HCT116 (cell line): Measurements from ENCODE around the gene ARL2. TPM values are rescaled to one million over a fixed set of nuclear protein-coding genes. Genes with fewer than 3 reads are reported as not detected.
A peak's percentile ranks its signal among the peaks of the same experiment; 100 is the strongest.

Source experiments
- ATAC-seq: fragments of 200-7000 bp; cut with Tn5 transposase; 2 replicates; pipeline ENCODE4 v1.9.1; 2020; ENCODE audit warnings: mild to moderate bottlenecking, moderate library complexity
- BruUV-seq: library from RNA; stranded (reverse); fragments of 400-500 nt; replicated peaks from 2 replicates; lab custom pipeline; 2021; lab: Mats Ljungman, UMichigan
- CTCF ChIA-PET: fragments of 300-600 bp; sonication (Branson Sonifier 250); formaldehyde crosslinking; loops from one replicate; lab custom pipeline; 2021; ENCODE audit warnings: antibody characterized with exemption; lab: Charles Lee
- POLR2A ChIA-PET: fragments of 300-600, 350-600 bp; sonication (Branson Sonifier 250); formaldehyde crosslinking; loops from one replicate; lab custom pipeline; 2021; ENCODE audit warnings: antibody characterized with exemption; lab: Charles Lee
- RAD21 ChIA-PET, 2 experiments: fragments of 300-600 bp; sonication (Branson Sonifier 250); formaldehyde crosslinking; loops; one replicate each; lab custom pipeline; 2023; ENCODE audit warnings: low total read pairs in 2 of 2; ENCODE audit not compliant: uncharacterized antibody in 2 of 2, unreplicated experiment in 2 of 2, low non-redundant PET in 1 of 2; lab: Charles Lee
- DNase-seq: peaks from one replicate; pipeline ENCODE4 v3.0.0-alpha.2; 2010; ENCODE audit warnings: low read depth, low spot score
- H2AFZ ChIP-seq: fragments of 200-600 bp; shearing (Covaris generic), sonication (generic); 2 replicates; pipeline ENCODE4 v1.6.1; 2017; ENCODE audit warnings: low read depth, mixed run types, mixed read lengths, antibody characterized with exemption, low read length; ENCODE audit not compliant: poor library complexity, severe bottlenecking
- H3K27ac ChIP-seq: 2 replicates; pipeline ENCODE4 v1.5.1; 2012; ENCODE audit warnings: low read depth, low read length
- H3K27me3 ChIP-seq: fragments of 200-600 bp; sonication (generic); 2 replicates; pipeline ENCODE4 v1.6.1; 2016; ENCODE audit warnings: mixed run types, low read length, mixed read lengths; ENCODE audit not compliant: insufficient read depth
- H3K36me3 ChIP-seq, 2 experiments: fragments of 200-500 bp in 1 of 2; fragments of 200-600 bp in 1 of 2; sonication (Bioruptor generic) in 1 of 2; sonication (generic) in 1 of 2; 2 replicates each; pipeline versions ENCODE4 v1.5.1 to v1.6.1; 2014 to 2016; ENCODE audit warnings: low read length in 2 of 2, inconsistent platforms in 1 of 2, mixed read lengths in 1 of 2, mixed run types in 1 of 2; ENCODE audit not compliant: insufficient read depth in 2 of 2, control insufficient read depth in 1 of 2
- H3K4me1 ChIP-seq, 2 experiments: fragments of 200-600 bp in 1 of 2; sonication (generic) in 1 of 2; 2 replicates each; pipeline versions ENCODE4 v1.5.1 to v1.6.1; 2012 to 2017; ENCODE audit warnings: low read length in 2 of 2, inconsistent platforms in 1 of 2, mild to moderate bottlenecking in 1 of 2, mixed read lengths in 1 of 2, mixed run types in 1 of 2, moderate library complexity in 1 of 2; ENCODE audit not compliant: insufficient read depth in 2 of 2, control insufficient read depth in 1 of 2
- H3K4me2 ChIP-seq: fragments of 200-600 bp; sonication (generic); 2 replicates; pipeline ENCODE4 v1.6.1; 2017; ENCODE audit warnings: mixed run types, low read length, mixed read lengths
- H3K4me3 ChIP-seq, 2 experiments: fragments of 200-600 bp in 1 of 2; sonication (generic) in 1 of 2; replicated peaks in 1 of 2; 2 replicates each; pipeline ENCODE4 v1.5.1; 2011 to 2016; ENCODE audit warnings: low read length in 2 of 2, control low read depth in 1 of 2, low read depth in 1 of 2, mild to moderate bottlenecking in 1 of 2, mixed read lengths in 1 of 2, mixed run types in 1 of 2
- H3K79me2 ChIP-seq: fragments of 200-600 bp; sonication (generic); 2 replicates; pipeline ENCODE4 v1.6.1; 2017; ENCODE audit warnings: mild to moderate bottlenecking, mixed run types, low read length, moderate library complexity, mixed read lengths; ENCODE audit not compliant: insufficient read depth
- H3K9ac ChIP-seq: fragments of 200-600 bp; sonication (generic); 2 replicates; pipeline ENCODE4 v1.6.1; 2016; ENCODE audit warnings: low read length, mixed read lengths
- H3K9me2 ChIP-seq: fragments of 200-600 bp; sonication (generic), shearing (Covaris generic); 2 replicates; pipeline ENCODE4 v1.6.1; 2017; ENCODE audit warnings: mixed run types, mild to moderate bottlenecking, moderate library complexity; ENCODE audit not compliant: insufficient read depth
- H3K9me3 ChIP-seq, 2 experiments: fragments of 200-500 bp in 1 of 2; fragments of 200-600 bp in 1 of 2; sonication (Bioruptor generic) in 1 of 2; sonication (generic) in 1 of 2; 2 replicates each; pipeline ENCODE4 v1.6.1; 2014 to 2017; ENCODE audit warnings: low read length in 2 of 2, mixed read lengths in 2 of 2, inconsistent platforms in 1 of 2, low read depth in 1 of 2, mild to moderate bottlenecking in 1 of 2, mixed run types in 1 of 2, moderate library complexity in 1 of 2; ENCODE audit not compliant: control insufficient read depth in 1 of 2, insufficient read depth in 1 of 2
- H4K20me1 ChIP-seq: fragments of 200-600 bp; sonication (generic), shearing (Covaris generic); 2 replicates; pipeline ENCODE4 v1.6.1; 2017; ENCODE audit warnings: mixed run types, mild to moderate bottlenecking, moderate library complexity; ENCODE audit not compliant: insufficient read depth
- CBX3 ChIP-seq: IDR thresholded peaks from 2 replicates; pipeline ENCODE4 v1.6.1; 2012; ENCODE audit warnings: low read depth
- CEBPB ChIP-seq: IDR thresholded peaks from 2 replicates; pipeline ENCODE4 v1.6.1; 2012; ENCODE audit warnings: low read depth
- EGR1 ChIP-seq: IDR thresholded peaks from 2 replicates; pipeline ENCODE4 v1.6.1; 2012; ENCODE audit warnings: low read depth
- EZH2 ChIP-seq: fragments of 200-600 bp; sonication (generic); IDR thresholded peaks from 2 replicates; pipeline ENCODE4 v1.6.1; 2017; ENCODE audit warnings: antibody characterized with exemption, mixed run types
- JUND ChIP-seq: IDR thresholded peaks from 2 replicates; pipeline ENCODE4 v1.6.1; 2012
- SIN3A ChIP-seq: IDR thresholded peaks from 2 replicates; pipeline ENCODE4 v1.6.1; 2012; ENCODE audit warnings: low read depth
- SRF ChIP-seq: IDR thresholded peaks from 2 replicates; pipeline ENCODE4 v1.6.1; 2012; ENCODE audit warnings: low read depth
- ZNF274 ChIP-seq: fragments of 200-500 bp; sonication (Bioruptor generic); IDR thresholded peaks from 2 replicates; pipeline ENCODE4 v1.6.1; 2014; ENCODE audit warnings: mild to moderate bottlenecking, low read depth, low read length, inconsistent platforms
- intact Hi-C: fragments of 100-400 bp; cut with micrococcal nuclease; formaldehyde crosslinking; loops from 2 replicates; pipeline ENCODE4 v1.10.0; 2022
- total RNA-seq: library from RNA; stranded (reverse); gene quantifications from one replicate; pipeline ENCODE4 v1.2.1, GENCODE V29; 2021; ENCODE audit not compliant: unreplicated experiment
- TF ChIP-seq, protein P1 (sequence below): IDR thresholded peaks from 2 replicates; pipeline ENCODE4 v1.6.1; 2012
- TF ChIP-seq, protein P2 (sequence below), 3 experiments: fragments of 200-600 bp in 1 of 3; sonication (generic) in 1 of 3; IDR thresholded peaks in 2 of 3; conservative IDR thresholded peaks in 1 of 3; 2 replicates each; pipeline ENCODE4 v1.5.1; 2012 to 2017; ENCODE audit warnings: low read depth in 2 of 3, low read length in 2 of 3, antibody characterized with exemption in 1 of 3, borderline replicate concordance in 1 of 3, control low read depth in 1 of 3, mild to moderate bottlenecking in 1 of 3, mixed read lengths in 1 of 3, mixed run types in 1 of 3, moderate library complexity in 1 of 3; ENCODE audit not compliant: insufficient read depth in 1 of 3

The ARL2 gene
- total RNA-seq, 1 experiment from 2014 or later: 68.7 TPM

DNA sequence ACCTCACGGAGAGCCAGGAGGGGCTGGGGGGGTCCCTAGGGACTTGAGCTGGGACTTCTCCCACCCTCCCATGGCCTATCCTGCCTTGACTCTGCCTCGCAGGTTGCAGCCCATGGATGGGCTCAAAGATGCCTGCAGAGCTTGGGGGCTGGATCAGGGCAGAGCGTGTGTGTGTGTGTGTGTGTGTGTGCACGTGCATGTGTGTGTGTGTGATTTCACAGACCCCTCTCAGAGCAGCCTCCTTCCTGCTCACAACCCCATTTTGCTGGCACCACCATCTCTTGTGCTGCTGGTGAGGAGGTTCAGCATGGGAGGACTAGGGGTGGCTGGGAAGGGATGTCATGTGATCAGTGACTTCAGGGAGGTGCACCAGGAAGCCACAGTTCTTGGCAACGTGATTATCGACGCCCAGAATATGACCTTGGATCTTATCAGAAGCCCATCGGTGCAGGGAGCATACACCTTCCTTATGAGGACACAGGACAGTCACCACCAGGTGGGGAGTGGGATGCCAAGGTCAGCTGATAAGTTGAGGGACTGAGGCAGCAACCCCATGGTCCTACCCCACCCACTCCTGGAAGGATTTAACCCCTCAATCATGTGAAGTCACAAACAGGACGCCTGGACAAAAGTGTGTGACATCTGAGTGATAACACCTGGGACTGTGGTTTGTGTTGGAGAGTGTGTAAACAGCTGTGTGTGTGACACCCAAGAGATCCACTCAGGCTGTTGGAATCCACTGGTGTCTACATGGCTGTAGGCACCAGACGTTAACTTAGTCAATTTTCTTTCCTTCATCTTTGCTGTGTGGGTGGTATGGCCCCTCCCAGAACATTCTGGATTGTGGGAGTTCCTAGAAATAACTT, 46.2 kb downstream of the ARL2 start:
- Histone ChIP-seq H3K4me2 (no peak overlapping the region), H3K9me2 (no peaks in the 10 kb centered on the region), H3K9ac (no peak overlapping the region), H3K79me2 (no peaks in the 10 kb centered on the region), H3K36me3 (no peaks in the 10 kb centered on the region), H3K4me3 (no peak overlapping the region), H3K9me3 (no peaks in the 10 kb centered on the region), H2AFZ (no peak overlapping the region), H3K27me3 (no peaks in the 10 kb centered on the region), H3K4me1 (no peaks in the 10 kb centered on the region), H3K27ac (no peak overlapping the region), H4K20me1 (no peaks in the 10 kb centered on the region)
- intact Hi-C loops: no loop called here
- CTCF ChIA-PET: no interaction called here
- DNase-seq: no peak
- POLR2A ChIA-PET: no interaction called here
- RAD21 ChIA-PET: no interaction called here
- ATAC-seq: no peak
- BruUV-seq: no TSS peak
- TF ChIP-seq SIN3A (no peak), EZH2 (no peak), CBX3 (no peak), ZNF274 (no peak), SRF (no peak), EGR1 (no peak)
- TF ChIP-seq, protein P1, sequence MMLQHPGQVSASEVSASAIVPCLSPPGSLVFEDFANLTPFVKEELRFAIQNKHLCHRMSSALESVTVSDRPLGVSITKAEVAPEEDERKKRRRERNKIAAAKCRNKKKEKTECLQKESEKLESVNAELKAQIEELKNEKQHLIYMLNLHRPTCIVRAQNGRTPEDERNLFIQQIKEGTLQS: no peak

DNA sequence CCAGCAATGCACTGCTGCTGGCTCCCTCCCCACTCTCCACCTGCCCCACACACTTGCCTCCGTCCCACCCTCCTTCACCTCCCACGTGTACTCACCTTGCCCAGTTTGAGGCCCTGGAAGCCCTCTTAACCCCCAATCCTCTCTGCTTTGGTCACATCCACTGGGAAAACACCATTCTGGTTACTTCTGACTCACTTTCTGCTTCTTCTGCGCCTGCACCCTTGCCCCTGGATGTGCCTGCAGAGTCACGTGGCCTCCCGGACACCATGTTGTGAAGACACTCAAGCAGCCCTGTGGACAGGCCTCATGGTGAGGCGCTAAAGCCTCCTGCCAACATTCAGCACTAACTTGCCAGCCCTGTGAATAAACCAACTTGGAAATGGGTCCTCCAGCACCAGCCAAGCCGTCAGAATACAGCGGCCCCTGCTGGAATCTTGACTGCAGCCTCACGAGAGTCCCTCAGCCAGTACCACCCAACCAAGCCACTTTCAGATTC, 47.0 kb downstream of the ARL2 start:
- BruUV-seq: no TSS peak
- peak; percentile 31; the same call in 1 of the 2 replicates for ATAC-seq
- intact Hi-C loops: no loop called here
- TF ChIP-seq, protein P1: no peak
- TF ChIP-seq CEBPB (no peak), SRF (no peak), JUND (no peak), EGR1 (no peak)
- TF ChIP-seq, protein P2, sequence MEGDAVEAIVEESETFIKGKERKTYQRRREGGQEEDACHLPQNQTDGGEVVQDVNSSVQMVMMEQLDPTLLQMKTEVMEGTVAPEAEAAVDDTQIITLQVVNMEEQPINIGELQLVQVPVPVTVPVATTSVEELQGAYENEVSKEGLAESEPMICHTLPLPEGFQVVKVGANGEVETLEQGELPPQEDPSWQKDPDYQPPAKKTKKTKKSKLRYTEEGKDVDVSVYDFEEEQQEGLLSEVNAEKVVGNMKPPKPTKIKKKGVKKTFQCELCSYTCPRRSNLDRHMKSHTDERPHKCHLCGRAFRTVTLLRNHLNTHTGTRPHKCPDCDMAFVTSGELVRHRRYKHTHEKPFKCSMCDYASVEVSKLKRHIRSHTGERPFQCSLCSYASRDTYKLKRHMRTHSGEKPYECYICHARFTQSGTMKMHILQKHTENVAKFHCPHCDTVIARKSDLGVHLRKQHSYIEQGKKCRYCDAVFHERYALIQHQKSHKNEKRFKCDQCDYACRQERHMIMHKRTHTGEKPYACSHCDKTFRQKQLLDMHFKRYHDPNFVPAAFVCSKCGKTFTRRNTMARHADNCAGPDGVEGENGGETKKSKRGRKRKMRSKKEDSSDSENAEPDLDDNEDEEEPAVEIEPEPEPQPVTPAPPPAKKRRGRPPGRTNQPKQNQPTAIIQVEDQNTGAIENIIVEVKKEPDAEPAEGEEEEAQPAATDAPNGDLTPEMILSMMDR (IDR thresholded peaks at IDR 0.05 in 2 of 3, conservative IDR thresholded peaks at IDR 0.05 in 1 of 3; ENCODE audit: borderline replicate concordance in 1 of 3, insufficient read depth in 1 of 3, low read depth in 2 of 3, low read length in 2 of 3): peak in 1 of 3 experiments; percentile 7; a peak in 1 of 6 replicates
- TF ChIP-seq, all 23 proteins: peak for 1
- ChIA-PET RAD21 (no interaction called here), CTCF (interaction anchor here (0.6 kb wide), 1 partner anchor 59 kb away, joined by 3 read pairs; no protein-coding TSS in a partner anchor), POLR2A (no interaction called here)
- Histone ChIP-seq H4K20me1 (no peaks in the 10 kb centered on the region), H3K27me3 (no peaks in the 10 kb centered on the region), H3K9ac (no peak overlapping the region), H3K4me2 (no peak overlapping the region), H3K27ac (no peak overlapping the region), H3K4me3 (no peak overlapping the region), H2AFZ (no peak overlapping the region), H3K4me1 (no peaks in the 10 kb centered on the region), H3K36me3 (no peaks in the 10 kb centered on the region), H3K9me2 (no peaks in the 10 kb centered on the region), H3K79me2 (no peaks in the 10 kb centered on the region), H3K9me3 (no peaks in the 10 kb centered on the region)
- DNase-seq: no peak
